Osteoblast (primary cell): ENCODE data around the gene EVA1B. TPM values are rescaled to one million over a fixed set of nuclear protein-coding genes. Genes with fewer than 3 reads are reported as not detected.

ENCODE experiments used
- DNase-seq: peaks from one replicate; pipeline ENCODE4 v3.0.0; 2011; ENCODE audit warnings: low spot score, mixed read lengths; ENCODE audit not compliant: insufficient read length; ENCODE audit errors: missing footprints
- H2AFZ ChIP-seq: 2 replicates; pipeline ENCODE4 v1.6.0; 2011; ENCODE audit warnings: mild to moderate bottlenecking, low read length
- H3K27ac ChIP-seq: 2 replicates; pipeline ENCODE4 v1.5.1; 2011; ENCODE audit warnings: mild to moderate bottlenecking, low read depth, low read length, moderate library complexity
- H3K27me3 ChIP-seq: 2 replicates; pipeline ENCODE4 v1.6.0; 2012; ENCODE audit warnings: mild to moderate bottlenecking, control low read depth, inconsistent platforms, low read length, moderate library complexity; ENCODE audit not compliant: insufficient read depth
- H3K36me3 ChIP-seq: 2 replicates; pipeline ENCODE4 v1.5.1; 2011; ENCODE audit warnings: mild to moderate bottlenecking, low read length, control low read depth, moderate library complexity; ENCODE audit not compliant: insufficient read depth
- H3K4me1 ChIP-seq: 2 replicates; pipeline ENCODE4 v1.5.1; 2011; ENCODE audit warnings: mild to moderate bottlenecking, low read length, control low read depth, moderate library complexity; ENCODE audit not compliant: insufficient read depth
- H3K4me2 ChIP-seq: 2 replicates; pipeline ENCODE4 v1.6.0; 2011; ENCODE audit warnings: mild to moderate bottlenecking, low read length; ENCODE audit not compliant: insufficient read depth
- H3K4me3 ChIP-seq: fragments of 200-600 bp; sonication (generic); 3 replicates; pipeline ENCODE4 v1.5.1; 2012; ENCODE audit warnings: mild to moderate bottlenecking, low read length, inconsistent platforms; ENCODE audit not compliant: insufficient read depth
- H3K79me2 ChIP-seq: 2 replicates; pipeline ENCODE4 v1.6.0; 2012; ENCODE audit warnings: mild to moderate bottlenecking, low read length, control low read depth, inconsistent platforms; ENCODE audit not compliant: insufficient read depth
- H3K9me3 ChIP-seq: 2 replicates; pipeline ENCODE4 v1.5.1; 2011; ENCODE audit warnings: low read depth, low read length, control low read depth
- H4K20me1 ChIP-seq: 2 replicates; pipeline ENCODE4 v1.6.0; 2012; ENCODE audit warnings: mild to moderate bottlenecking, low read length, control low read depth; ENCODE audit not compliant: insufficient read depth
- total RNA-seq: library from RNA; depleted of rRNA; stranded (reverse); fragments of >200 nt; gene quantifications from 2 replicates; pipeline ENCODE4 v1.2.3, GENCODE V29; 2012
- TF ChIP-seq, protein P1 (sequence below): IDR thresholded peaks from 2 replicates; pipeline ENCODE4 v1.5.1; 2011; ENCODE audit warnings: mild to moderate bottlenecking, low read depth, low read length, moderate library complexity; ENCODE audit errors: extremely low read depth

EVA1B gene, protein sequence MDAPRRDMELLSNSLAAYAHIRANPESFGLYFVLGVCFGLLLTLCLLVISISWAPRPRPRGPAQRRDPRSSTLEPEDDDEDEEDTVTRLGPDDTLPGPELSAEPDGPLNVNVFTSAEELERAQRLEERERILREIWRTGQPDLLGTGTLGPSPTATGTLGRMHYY
- total RNA-seq = 119 and 135 TPM in 2 replicates

DNA sequence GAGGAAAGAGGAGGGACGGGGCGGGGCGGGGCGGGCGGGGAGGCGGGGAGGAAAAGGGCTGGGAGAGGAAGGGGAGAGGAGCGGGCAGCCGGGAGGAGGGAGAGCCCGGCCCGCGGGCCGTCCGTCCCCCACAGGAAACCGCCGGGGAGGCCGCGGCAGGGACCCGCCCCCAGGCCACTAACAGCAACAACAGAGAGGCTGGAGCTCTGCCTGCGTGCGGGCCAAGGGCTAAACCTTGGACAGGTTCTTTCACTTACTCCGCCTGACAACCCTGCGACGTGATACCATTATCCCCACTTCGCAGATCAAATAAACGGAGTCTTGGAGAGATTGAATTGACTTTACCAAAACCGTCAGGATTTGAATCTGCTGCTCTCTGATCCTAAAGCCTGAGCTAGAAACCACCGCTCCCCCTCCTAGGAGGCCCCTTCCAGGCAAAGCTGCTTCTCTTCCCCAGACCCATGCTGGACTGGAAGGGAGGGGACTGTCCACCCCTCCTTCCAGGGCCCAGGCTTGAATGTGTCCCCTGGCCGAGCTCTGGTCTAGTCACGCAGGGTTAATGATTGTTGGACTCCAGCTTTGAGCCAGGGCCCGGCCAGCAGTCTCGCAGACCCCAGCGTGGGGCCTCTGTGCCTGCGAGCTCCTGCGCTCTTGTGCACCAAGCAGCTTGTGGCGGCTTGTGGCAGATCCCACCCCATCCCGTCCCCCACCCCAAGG lies at the start of gene EVA1B:
Gene EVA1B, minus strand, starts transcription at position 10 of the 717 bp plus-strand sequence. CDS start 608 bp downstream, outside the sequence.
- TF ChIP-seq, protein P1, sequence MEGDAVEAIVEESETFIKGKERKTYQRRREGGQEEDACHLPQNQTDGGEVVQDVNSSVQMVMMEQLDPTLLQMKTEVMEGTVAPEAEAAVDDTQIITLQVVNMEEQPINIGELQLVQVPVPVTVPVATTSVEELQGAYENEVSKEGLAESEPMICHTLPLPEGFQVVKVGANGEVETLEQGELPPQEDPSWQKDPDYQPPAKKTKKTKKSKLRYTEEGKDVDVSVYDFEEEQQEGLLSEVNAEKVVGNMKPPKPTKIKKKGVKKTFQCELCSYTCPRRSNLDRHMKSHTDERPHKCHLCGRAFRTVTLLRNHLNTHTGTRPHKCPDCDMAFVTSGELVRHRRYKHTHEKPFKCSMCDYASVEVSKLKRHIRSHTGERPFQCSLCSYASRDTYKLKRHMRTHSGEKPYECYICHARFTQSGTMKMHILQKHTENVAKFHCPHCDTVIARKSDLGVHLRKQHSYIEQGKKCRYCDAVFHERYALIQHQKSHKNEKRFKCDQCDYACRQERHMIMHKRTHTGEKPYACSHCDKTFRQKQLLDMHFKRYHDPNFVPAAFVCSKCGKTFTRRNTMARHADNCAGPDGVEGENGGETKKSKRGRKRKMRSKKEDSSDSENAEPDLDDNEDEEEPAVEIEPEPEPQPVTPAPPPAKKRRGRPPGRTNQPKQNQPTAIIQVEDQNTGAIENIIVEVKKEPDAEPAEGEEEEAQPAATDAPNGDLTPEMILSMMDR = no peak
- peaks cover 10% of the 10 kb centered on the region for H3K79me2 ChIP-seq
- H3K27me3 ChIP-seq = no peaks in the 10 kb centered on the region
- H4K20me1 ChIP-seq = peaks cover 8% of the 10 kb centered on the region
- H3K4me3 ChIP-seq = peak within 1 kb of the TSS; percentile 85
- peaks cover 16% of the 10 kb centered on the region for H3K4me1 ChIP-seq
- DNase-seq = peak; percentile 98
- H2AFZ ChIP-seq = peak within 1 kb of the TSS; percentile 29
- no peaks in the 10 kb centered on the region for H3K9me3 ChIP-seq
- peak within 1 kb of the TSS; percentile 80 for H3K4me2 ChIP-seq
- H3K36me3 ChIP-seq = peaks cover 8% of the 10 kb centered on the region
- peak within 1 kb of the TSS; percentile 42 for H3K27ac ChIP-seq

DNA sequence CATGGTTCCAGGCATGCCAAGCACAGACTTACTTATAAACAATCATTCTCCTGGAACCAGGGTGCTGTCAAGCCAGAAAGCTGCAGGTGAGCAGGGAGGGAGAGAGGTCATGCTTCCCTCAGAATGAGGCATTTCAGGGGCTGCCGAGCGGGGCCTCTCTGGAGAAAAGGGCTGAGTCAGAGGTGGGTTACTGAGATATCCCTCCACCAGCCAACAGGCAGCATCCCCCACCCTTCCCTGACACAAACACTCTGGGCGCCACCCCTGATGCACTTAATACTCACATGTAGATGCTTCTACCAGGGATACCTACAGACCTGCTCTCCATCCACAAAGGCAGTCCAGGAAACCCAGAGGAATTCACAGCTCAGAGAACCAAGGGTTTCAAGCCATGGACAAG lies 49.2 kb upstream of the EVA1B start:
- Histone ChIP-seq H3K4me2 (peak overlapping the region; percentile 67), H3K79me2 (peaks cover 67% of the 10 kb centered on the region), H3K27me3 (no peaks in the 10 kb centered on the region), H3K4me1 (peaks cover 39% of the 10 kb centered on the region), H2AFZ (no peak overlapping the region), H3K9me3 (no peaks in the 10 kb centered on the region), H4K20me1 (peaks cover 26% of the 10 kb centered on the region), H3K4me3 (no peak overlapping the region), H3K36me3 (peaks cover 11% of the 10 kb centered on the region), H3K27ac (peak overlapping the region; percentile 91)
- DNase-seq = no peak
- TF ChIP-seq, protein P1 = no peak

DNA sequence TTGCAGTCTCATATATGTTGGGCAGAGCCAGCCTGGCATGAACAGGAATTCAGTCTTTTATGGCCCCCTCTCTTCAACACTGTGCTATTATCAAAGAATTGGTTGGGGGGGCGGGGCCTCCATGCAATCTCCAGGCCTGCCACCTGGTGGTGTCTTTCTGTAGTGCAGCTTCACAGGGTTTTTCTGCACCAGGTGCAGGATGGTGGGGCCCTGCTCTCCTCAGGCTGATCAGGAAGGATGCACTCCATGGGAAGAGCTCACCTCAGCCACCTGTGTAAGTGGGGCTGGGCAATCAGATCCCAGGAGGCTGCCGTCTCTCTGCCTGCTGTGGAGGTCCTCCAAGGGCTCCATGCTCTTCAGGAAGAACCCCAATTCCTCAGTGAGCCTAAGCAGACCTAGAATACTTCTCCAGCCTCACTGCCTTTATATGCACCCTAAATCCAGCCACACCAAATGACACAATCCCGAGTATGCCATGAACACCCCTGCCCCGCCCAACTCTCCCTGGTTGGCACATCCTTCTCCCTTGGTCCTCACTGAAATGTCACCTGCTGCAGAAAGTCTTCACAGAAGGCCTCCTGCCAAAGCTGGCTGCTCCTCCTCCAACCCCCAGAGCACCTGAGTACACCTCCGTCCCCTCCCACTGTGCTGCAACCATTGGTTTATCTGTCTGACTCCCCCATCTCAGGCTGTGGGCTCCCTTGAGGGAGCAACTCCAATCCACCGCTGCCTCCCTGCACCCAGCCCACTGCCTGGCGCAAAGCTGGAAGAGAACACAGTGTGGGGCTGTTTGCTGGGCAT lies 45.8 kb upstream of the EVA1B start:
- peaks cover 47% of the 10 kb centered on the region for H3K4me1 ChIP-seq
- H2AFZ ChIP-seq = no peak overlapping the region
- peak; percentile 90 for DNase-seq
- peak overlapping the region; percentile 46 for H3K27ac ChIP-seq
- no peaks in the 10 kb centered on the region for H3K9me3 ChIP-seq
- TF ChIP-seq, protein P1 = peak; percentile 92
- no peak overlapping the region for H3K4me3 ChIP-seq
- no peak overlapping the region for H3K4me2 ChIP-seq
- peaks cover 66% of the 10 kb centered on the region for H3K79me2 ChIP-seq
- peaks cover 21% of the 10 kb centered on the region for H4K20me1 ChIP-seq
- H3K27me3 ChIP-seq = no peaks in the 10 kb centered on the region
- peaks cover 18% of the 10 kb centered on the region for H3K36me3 ChIP-seq

DNA sequence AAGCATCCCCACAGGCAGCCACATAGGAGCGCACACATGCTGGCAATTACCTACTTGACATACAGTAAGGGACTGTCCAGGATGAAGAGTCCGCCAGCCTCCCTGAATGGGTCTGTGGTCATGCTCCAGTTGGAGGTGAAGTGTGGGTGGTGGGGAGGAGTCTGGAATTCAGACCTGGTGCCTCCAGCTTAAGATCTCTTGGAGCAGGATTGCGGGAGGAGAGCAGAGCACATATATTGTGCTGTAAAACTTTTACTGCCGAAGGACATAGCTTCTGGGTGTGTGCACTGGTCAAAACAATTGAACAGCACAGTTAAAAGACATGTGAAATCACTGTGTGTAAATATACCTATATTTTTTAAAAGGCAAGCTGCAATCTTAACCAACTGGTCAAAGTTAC lies 44.4 kb upstream of the EVA1B start:
- Histone ChIP-seq H3K27ac (peak overlapping the region; percentile 39), H3K36me3 (peaks cover 23% of the 10 kb centered on the region), H4K20me1 (peaks cover 13% of the 10 kb centered on the region), H3K27me3 (no peaks in the 10 kb centered on the region), H3K4me3 (no peak overlapping the region), H3K4me2 (no peak overlapping the region), H3K4me1 (peaks cover 33% of the 10 kb centered on the region), H3K79me2 (peaks cover 75% of the 10 kb centered on the region), H2AFZ (no peak overlapping the region), H3K9me3 (no peaks in the 10 kb centered on the region)
- DNase-seq = no peak
- TF ChIP-seq, protein P1 = no peak
